ENCODE measurements around the gene ODF2.
"Not testable (repeated sequence)": the region's sequence is repeated elsewhere in the genome, so short reads cannot be mapped to it uniquely, and the experiment has no call there.

Gene ODF2

GRCh38 chr9:128422783-128423150 is 33.0 kb upstream of the ODF2 start:
- POLR2A ChIA-PET = no interaction called here
- DNase-seq (ENCODE audit: extremely low spot score) = no peak
- CTCF ChIA-PET = interaction anchor here (1.2 kb wide), 1 partner anchor 16 kb away, joined by 3 read pairs; no protein-coding TSS in a partner anchor
- TF ChIP-seq SP1 (IDR thresholded peaks at IDR 0.05) (no peak), ELF4 (IDR thresholded peaks at IDR 0.05) (no peak), CTBP1 (IDR thresholded peaks at IDR 0.05; ENCODE audit: borderline replicate concordance) (no peak), FOXM1 (IDR thresholded peaks at IDR 0.05; ENCODE audit: borderline replicate concordance) (no peak), L3MBTL2 (conservative IDR thresholded peaks at IDR 0.05) (no peak), NFRKB (IDR thresholded peaks at IDR 0.05) (no peak), HDGF (IDR thresholded peaks at IDR 0.05; ENCODE audit: borderline replicate concordance) (no peak), ARNT (IDR thresholded peaks at IDR 0.05) (no peak), PKNOX1 (IDR thresholded peaks at IDR 0.05) (no peak), LEF1 (IDR thresholded peaks at IDR 0.05; ENCODE audit: borderline replicate concordance) (no peak), ZNF384 (IDR thresholded peaks at IDR 0.05) (no peak), FOXA1 (IDR thresholded peaks at IDR 0.05) (no peak), TARDBP (IDR thresholded peaks at IDR 0.05) (no peak)

GRCh38 chr9:128423356-128423755 is 32.5 kb upstream of the ODF2 start:
- POLR2A ChIA-PET = interaction anchor here (0.7 kb wide), 1 partner anchor 14 kb away, joined by 3 read pairs; no protein-coding TSS in a partner anchor
- CTCF ChIA-PET = interaction anchor here (1.2 kb wide), 1 partner anchor 16 kb away, joined by 3 read pairs; no protein-coding TSS in a partner anchor
- DNase-seq (ENCODE audit: extremely low spot score) = not testable (repeated sequence)

- TF ChIP-seq FOXK2 (IDR thresholded peaks at IDR 0.05) = no peak
- TF ChIP-seq ELF4 (IDR thresholded peaks at IDR 0.05) = no peak
- no peak for TF ChIP-seq FOXA1 (IDR thresholded peaks at IDR 0.05)
- no peak for TF ChIP-seq HDGF (IDR thresholded peaks at IDR 0.05; ENCODE audit: borderline replicate concordance)
- no peak for TF ChIP-seq PKNOX1 (IDR thresholded peaks at IDR 0.05)
- no peak for TF ChIP-seq NFRKB (IDR thresholded peaks at IDR 0.05)
- POLR2A ChIA-PET = no interaction called here
- no peak for DNase-seq (ENCODE audit: extremely low spot score)
- CTCF ChIA-PET = no interaction called here
Measured at GRCh38 chr9:128424268-128424780, 31.5 kb upstream of the ODF2 start.

- ChIA-PET CTCF (no interaction called here), POLR2A (interaction anchor here (1.4 kb wide), 1 partner anchor 8 kb away, joined by 5 read pairs; the partner anchor contains the start of gene CERCAM)
- TF ChIP-seq FOXK2 (IDR thresholded peaks at IDR 0.05) = no peak
- TF ChIP-seq NFRKB (IDR thresholded peaks at IDR 0.05) = no peak
- no peak for TF ChIP-seq FOXA1 (IDR thresholded peaks at IDR 0.05)
- DNase-seq (ENCODE audit: extremely low spot score) = no peak
Measured at GRCh38 chr9:128428644-128429512, 26.9 kb upstream of the ODF2 start.

- no peak for DNase-seq (ENCODE audit: extremely low spot score)
- POLR2A ChIA-PET = interaction anchor here (1.4 kb wide), 1 partner anchor 9 kb away, joined by 5 read pairs; the partner anchor contains the start of gene CERCAM
- TF ChIP-seq FOXA1 (IDR thresholded peaks at IDR 0.05) (no peak), ARNT (IDR thresholded peaks at IDR 0.05) (no peak), ZNF384 (IDR thresholded peaks at IDR 0.05) (no peak)
- CTCF ChIA-PET = no interaction called here
Measured at GRCh38 chr9:128429513-128430086, 26.2 kb upstream of the ODF2 start.

- no peak for DNase-seq (ENCODE audit: extremely low spot score)
- TF ChIP-seq BHLHE40 (IDR thresholded peaks at IDR 0.05; ENCODE audit: borderline replicate concordance) = no peak
- POLR2A ChIA-PET = no interaction called here
- CTCF ChIA-PET = no interaction called here
Measured at GRCh38 chr9:128431207-128431606, 24.6 kb upstream of the ODF2 start.

GRCh38 chr9:128434340-128434739 is 21.5 kb upstream of the ODF2 start:
- ChIA-PET POLR2A (no interaction called here), CTCF (no interaction called here)
- DNase-seq (ENCODE audit: extremely low spot score) = no peak
- TF ChIP-seq SUZ12 (IDR thresholded peaks at IDR 0.05) (no peak), ZNF384 (IDR thresholded peaks at IDR 0.05) (no peak)

GRCh38 chr9:128435611-128436010 is 20.2 kb upstream of the ODF2 start:
- ChIA-PET POLR2A (no interaction called here), CTCF (no interaction called here)
- TF ChIP-seq SUZ12 (IDR thresholded peaks at IDR 0.05) = no peak
- no peak for TF ChIP-seq FOXM1 (IDR thresholded peaks at IDR 0.05; ENCODE audit: borderline replicate concordance)
- no peak for TF ChIP-seq BHLHE40 (IDR thresholded peaks at IDR 0.05; ENCODE audit: borderline replicate concordance)
- TF ChIP-seq SP1 (IDR thresholded peaks at IDR 0.05) = no peak
- no peak for TF ChIP-seq L3MBTL2 (conservative IDR thresholded peaks at IDR 0.05)
- TF ChIP-seq TARDBP (IDR thresholded peaks at IDR 0.05) = no peak
- TF ChIP-seq HDGF (IDR thresholded peaks at IDR 0.05; ENCODE audit: borderline replicate concordance) = no peak
- no peak for TF ChIP-seq LEF1 (IDR thresholded peaks at IDR 0.05; ENCODE audit: borderline replicate concordance)
- DNase-seq (ENCODE audit: extremely low spot score) = no peak
